DMS53 (cell line): Measurements from ENCODE around the gene RNASEH1.
"Not testable (repeated sequence)": the region's sequence is repeated elsewhere in the genome, so short reads cannot be mapped to it uniquely, and the experiment has no call there.

Source experiments
- DNase-seq: peaks from one replicate; lab custom pipeline; 2025; lab: John Stamatoyannopoulos, UW

RNASEH1 gene

GRCh38 chr2:3589086-3589485, 31.0 kb upstream of the RNASEH1 start:
- DNase-seq, result no peak

GRCh38 chr2:3588084-3588483, 30.0 kb upstream of the RNASEH1 start:
- DNase-seq, result no peak

DNA sequence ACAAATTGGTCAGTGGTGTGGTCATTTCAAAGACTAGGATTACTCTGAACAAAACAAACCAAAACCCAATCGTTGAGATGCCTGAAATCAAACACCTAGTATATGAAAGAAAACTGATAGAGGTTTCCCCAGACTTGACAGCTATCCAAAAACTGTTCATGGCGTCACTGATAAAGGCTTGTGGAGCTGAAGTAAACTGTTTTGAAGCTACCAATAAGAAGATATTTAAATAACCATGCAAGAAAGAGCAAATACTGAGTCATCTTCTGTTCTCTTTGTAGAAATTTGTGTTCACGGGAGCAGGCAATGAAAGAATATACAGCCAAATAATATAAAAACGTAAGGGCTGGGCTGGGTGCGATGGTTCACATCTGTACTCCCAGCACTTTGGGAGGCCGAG, 29.3 kb upstream of the RNASEH1 start:
- DNase-seq, result no peak

- DNase-seq, result no peak
Observed at GRCh38 chr2:3587021-3587420, 28.9 kb upstream of the RNASEH1 start.

GRCh38 chr2:3586220-3586619, 28.1 kb upstream of the RNASEH1 start:
- DNase-seq, result no peak

- no peak for DNase-seq
Observed at GRCh38 chr2:3585261-3586109, 27.4 kb upstream of the RNASEH1 start.

- no peak for DNase-seq
Observed at GRCh38 chr2:3584608-3585260, 26.6 kb upstream of the RNASEH1 start.

DNA sequence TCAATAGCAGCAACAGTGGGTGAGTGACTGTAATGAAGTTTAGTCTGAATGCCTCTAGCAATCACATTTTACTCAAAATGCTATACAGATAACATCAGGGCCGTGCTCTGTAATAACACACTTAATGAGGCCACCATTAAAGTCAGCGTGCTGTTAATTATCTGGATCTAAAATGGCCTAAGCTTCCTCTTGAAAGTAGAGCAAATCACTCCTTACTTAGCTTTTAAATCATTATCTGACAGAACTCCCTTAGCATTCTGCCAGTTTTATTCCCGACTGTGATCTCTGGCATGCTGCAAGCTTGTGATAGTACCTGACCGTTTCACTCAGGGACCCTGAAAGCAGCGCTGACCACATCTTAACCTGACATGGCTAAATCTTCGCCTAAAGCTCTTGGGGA, 25.9 kb upstream of the RNASEH1 start:
- no peak for DNase-seq

- DNase-seq, result peak; percentile 45
Observed at GRCh38 chr2:3581367-3582262, 23.5 kb upstream of the RNASEH1 start.

DNA sequence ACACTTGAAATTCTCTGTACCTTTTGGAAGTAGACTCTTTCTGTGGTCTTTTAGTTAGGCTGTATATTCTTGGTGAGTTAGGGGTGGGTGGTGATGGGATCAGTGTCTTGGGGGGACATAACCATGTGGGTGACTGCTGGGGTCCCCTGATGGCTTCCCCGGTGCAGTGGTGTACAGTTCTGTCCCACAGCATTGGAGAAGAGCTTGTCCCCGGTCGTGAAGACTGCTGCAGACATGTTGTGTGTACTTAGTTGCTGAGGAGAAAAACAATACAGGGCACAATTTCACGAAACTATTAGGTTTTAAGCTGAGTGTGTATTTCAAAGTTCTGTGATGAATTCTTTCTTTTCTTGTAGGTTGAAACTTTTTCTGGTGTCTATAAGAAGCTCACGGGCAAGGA, 22.3 kb upstream of the RNASEH1 start:
- no peak for DNase-seq

GRCh38 chr2:3578987-3579386, 20.9 kb upstream of the RNASEH1 start:
- no peak for DNase-seq

GRCh38 chr2:3576263-3576630, 18.1 kb upstream of the RNASEH1 start:
- DNase-seq, result not testable (repeated sequence)

DNA sequence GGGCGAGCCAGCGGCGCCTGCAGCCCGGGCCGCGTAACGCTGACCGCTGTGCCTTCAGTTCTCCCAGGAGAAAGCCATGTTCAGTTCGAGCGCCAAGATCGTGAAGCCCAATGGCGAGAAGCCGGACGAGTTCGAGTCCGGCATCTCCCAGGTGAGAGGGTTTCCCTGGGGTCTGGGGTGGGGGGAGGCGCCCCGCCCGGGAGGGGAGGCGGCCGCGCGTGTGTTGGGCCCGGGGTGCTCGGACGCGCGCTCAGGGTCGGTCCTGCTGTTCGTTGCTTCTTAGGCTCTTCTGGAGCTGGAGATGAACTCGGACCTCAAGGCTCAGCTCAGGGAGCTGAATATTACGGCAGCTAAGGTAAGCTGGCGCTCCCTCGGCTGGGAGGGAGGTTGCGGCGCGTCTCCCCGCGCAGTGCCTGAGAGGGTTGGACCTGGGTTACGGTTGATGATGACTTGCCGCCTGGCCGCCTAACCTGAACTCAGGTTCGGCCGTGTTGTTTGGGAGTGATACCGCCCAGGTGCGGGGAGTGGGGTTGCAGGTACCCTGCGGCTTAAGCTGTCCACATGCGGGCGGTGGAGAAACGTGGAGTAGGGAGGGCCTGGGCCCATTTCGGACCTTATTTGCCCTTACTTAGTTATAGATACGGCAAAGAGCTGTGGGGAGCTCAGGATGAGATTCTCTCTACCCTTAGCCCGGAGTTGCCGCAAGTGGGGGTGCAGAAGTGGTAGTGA, 17.6 kb upstream of the RNASEH1 start:
- DNase-seq, result peak; percentile 46

DNA sequence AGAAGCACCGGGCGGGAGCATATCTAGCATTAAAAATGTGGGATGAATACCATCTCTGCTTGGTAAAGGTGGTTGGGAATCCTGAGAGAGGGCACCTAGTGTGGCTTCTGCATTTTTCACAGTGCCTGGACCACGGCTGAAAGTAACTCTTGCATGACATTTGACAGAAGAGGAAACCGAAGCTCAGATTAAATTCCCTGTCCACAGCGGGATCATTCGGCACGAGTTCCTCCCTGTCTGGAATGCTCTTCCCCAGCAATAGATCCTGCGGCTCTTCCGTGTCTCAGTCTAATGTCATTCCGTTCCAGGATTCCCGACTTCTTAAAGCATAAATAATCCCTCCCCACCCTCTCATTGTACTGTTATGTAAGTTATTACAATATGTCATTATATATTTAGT, 16.0 kb upstream of the RNASEH1 start:
- no peak for DNase-seq

GRCh38 chr2:3572620-3573019, 14.5 kb upstream of the RNASEH1 start:
- no peak for DNase-seq

- DNase-seq, result no peak
Observed at GRCh38 chr2:3571284-3571683, 13.2 kb upstream of the RNASEH1 start.

- not testable (repeated sequence) for DNase-seq
Observed at GRCh38 chr2:3569656-3570055, 11.5 kb upstream of the RNASEH1 start.

DNA sequence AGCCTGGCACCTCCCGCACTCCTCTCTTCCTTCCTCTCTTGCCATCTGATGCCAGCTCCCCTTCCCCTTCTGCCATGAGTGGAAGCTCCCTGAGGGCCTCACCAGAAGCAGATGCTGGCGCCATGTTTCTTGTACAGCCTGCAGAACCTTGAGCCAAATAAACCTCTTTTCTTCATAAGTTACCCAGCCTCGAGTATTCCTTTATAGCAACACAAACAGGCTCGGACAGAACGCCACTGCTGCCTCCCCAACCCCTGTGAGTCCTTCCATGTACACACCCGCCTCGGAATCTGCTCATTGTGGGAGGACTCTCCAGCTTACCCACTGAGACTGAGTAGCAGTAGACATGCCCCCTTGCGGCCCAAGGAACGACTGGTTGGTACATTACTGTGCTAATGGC, 8.7 kb upstream of the RNASEH1 start:
- no peak for DNase-seq

DNA sequence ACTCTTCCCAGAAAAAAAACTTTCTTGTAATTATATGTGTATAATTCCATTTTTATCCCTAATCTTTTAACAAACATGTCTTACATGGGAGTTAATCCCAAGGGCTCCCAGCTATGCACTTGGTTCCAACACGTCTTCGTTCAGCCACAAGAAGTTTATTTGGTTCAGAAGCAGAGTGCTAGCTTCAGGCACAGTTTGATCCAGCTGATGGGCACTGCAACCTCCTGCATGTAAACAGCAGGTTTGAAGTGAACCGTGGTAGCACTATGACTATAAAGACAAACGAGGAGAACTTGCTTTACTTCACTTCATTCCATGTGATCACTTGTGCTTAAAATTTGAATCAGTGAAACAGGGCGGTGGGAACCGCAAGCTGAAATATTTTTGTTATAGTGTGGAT, 7.0 kb upstream of the RNASEH1 start:
- DNase-seq, result no peak

DNA sequence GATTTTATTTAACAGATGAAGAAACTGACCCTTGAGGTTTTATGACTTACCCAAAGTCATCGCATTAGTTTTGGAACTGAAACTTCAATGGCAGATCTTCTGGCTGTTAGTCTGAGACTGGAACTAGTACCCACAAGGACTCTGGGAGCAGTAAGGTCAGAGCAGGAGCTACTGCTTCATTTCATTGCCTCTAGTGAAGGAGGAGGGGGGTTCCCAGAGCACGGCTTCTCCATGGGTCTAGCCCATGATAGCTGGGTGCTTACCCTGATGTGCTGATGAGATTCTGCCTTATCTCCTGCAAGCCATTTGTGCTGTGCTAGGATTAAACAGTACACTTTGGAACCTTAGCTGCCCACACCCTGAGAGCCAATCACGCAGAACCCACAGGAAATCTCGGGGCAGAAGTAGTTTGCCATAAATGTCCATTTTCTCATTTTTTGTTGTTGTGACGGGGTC, 5.4 kb upstream of the RNASEH1 start:
- DNase-seq, result no peak

DNA sequence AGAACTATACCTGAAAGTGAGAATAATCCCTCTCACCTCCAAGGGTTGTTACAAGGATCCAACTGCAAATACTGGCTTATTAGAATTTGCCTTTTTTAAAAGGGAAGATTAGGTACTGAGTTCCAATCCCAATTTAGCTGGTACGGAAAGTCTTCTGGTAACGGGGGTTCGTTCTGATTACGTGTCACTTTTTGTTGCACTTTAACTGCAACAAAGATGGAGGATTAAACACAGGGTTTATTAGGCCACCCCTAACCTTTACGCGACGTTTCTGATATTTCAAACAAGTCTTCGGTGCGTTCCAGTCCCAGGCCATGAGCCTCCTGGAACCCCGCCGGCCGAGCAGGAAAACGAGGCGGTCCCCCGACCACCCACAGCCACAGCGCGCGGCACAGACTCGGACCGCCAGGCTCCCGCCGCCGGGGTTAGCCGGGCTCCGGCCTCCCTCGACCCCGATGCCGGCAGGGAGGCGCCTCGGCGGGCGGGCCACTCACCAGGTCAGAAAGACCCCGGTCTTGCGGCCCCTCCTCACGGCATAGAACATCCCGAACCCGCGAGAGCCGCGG, 411 bp downstream of the RNASEH1 start:
- no peak for DNase-seq

DNA sequence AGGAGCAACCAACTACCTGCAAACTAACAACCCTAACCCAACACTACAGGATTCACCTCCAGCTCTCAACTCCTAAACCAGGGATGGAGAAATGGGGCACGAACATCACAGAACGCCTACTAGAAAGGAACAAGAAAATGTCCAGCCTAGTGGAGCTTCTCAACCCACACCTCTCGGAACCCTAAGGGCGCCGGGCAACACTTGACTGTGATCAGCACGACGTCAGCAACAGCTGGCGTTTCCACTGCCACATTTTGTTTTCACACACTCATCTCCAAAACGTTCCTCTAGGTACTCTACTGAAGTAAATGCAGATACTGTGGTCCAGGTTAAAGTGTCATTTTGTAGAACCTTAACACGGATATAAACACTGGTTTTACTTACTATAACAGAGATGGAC, 4.2 kb downstream of the RNASEH1 start:
- no peak for DNase-seq
